GM15510 (cell line): ENCODE results near the gene KRTAP5-9.
"Not testable (repeated sequence)": the region's sequence is repeated elsewhere in the genome, so short reads cannot be mapped to it uniquely, and the experiment has no call there.

Source experiments
- POLR2A ChIP-seq: IDR thresholded peaks from 3 replicates; pipeline ENCODE4 v1.6.1; 2011; ENCODE audit warnings: borderline replicate concordance; ENCODE audit not compliant: insufficient read length; ENCODE audit errors: extremely low read depth

Gene KRTAP5-9

DNA sequence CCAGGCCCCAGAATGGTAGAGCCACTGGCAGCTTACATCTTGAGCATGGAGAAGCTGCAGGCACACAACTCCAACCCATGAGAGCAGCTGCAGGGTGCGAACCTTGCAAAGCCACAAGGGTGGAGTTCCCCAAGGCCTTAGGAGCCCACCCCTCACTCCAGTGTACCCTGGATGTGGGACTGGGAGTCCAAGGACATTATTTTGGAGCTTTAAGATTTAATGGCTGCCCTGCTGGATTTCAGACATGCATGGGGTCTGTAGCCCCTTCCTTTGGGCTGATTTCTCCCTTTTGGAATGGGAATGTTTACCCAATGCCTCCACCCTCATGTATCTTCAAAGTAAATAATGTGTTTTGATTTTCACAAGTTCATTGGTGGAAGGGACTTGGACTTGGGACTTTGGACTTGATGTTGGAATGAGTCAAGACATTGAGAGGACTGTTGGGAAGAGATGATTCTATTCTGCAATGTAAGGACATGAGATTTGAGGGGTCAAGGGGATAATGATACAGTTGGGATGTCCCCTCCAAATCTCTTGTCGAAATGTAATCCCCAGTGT, 22.2 kb upstream of the KRTAP5-9 start:
- TF ChIP-seq POLR2A = no peak

DNA sequence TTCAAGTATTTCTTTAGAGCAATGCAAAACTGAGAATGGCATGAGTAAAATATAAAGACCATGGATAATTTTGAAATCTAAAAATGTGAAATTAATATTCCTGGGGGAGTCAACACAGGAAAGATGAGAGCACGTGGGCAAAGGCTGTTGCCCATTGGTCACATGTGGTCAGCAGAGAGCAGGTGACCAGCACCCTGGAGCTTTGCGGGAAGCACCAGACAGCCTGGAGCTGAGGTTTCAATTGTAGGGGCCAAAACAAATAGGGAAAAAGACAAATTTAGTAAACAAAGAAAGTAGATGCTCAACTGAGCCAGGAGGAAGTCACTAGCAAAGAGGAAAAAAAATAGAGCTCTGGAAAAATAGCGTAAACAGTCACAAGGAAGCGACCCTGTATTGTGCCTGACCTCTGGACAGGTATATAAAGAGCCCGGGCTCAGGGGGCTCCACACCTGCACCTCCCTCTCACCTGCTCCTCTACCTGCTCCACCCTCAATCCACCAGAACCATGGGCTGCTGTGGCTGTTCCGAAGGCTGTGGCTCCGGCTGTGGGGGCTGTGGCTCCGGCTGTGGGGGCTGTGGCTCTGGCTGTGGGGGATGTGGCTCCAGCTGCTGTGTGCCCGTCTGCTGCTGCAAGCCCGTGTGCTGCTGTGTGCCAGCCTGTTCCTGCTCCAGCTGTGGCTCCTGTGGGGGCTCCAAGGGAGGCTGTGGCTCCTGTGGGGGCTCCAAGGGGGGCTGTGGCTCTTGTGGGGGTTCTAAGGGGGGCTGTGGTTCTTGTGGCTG, 21.2 kb upstream of the KRTAP5-9 start, which contains the start of gene KRTAP5-7:
TSS of gene KRTAP5-7 (plus strand) at position 472 of the 780 bp plus-strand sequence. CDS start at position 506, 34 bp downstream.
- TF ChIP-seq POLR2A = not testable (repeated sequence)

DNA sequence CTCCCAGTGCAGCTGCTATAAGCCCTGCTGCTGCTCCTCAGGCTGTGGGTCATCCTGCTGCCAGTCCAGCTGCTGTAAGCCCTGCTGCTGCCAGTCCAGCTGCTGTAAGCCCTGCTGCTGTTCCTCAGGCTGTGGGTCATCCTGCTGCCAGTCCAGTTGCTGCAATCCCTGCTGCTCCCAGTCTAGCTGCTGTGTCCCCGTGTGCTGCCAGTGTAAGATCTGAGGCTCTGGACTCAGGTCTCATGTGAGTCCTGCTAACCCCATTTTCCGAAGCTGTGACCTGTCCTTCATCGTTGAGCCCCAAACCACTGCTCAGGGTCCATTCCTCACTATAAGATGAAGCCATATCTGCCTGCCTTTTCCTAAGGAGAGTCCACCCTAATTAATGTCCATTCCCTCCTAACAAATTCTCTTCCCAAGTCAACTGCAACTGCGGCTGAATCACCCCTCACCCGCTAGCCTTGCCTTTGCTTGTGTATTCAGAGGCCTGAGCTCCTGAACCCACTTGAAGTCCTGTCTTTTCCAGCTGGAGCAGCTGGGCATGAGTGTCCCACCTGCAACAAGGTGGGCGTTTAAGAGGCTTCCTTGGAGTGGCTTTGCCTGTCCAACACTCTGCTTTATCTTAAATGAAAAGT, 20.5 kb upstream of the KRTAP5-9 start:
- TF ChIP-seq POLR2A = no peak

DNA sequence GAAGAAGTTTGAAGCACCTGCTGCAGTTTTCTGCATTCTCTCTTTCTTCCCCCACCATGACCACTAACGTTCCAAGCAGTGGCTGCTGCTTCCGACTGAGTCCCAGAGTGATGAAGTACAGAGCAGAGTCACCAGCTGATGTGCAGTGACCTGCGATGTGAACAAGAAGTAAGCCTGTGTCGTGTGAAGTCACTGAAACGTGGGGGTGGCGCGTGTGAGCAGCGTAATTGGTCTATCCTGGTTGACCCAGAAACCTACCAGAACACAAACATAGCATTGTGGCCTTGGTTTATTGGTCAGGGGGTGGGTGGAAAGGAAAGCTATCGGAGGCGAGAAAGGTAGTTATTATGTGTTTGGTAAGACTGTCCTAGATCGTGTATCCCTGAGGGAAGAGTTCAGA, 17.6 kb upstream of the KRTAP5-9 start:
- no peak for TF ChIP-seq POLR2A

DNA sequence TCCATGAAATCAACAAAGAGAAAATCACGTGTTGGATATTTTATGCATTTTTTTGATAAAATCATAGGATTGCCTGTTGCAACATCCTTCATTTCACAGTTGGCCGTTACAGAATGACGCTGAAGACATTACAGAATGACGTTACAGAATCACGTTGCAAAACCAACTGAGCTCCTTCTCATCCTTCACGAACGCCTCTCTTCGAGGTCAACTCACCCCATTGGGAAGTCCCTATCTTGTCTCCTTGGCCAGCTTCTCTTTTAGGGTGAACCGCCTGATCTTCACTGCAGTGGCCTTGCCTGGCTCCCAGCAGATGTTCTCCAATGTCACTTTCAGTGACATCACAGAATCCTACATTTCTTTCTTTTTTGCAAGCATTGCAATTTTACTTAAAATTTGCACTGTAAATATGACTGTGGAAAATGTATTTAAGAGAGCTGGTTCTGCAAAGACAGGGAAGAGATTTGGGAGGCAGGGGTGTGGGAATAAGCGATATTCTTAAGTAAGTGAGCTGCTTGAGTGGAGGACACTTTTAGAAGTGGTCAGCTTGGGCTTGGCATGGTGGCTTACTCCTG, 16.1 kb upstream of the KRTAP5-9 start:
- no peak for TF ChIP-seq POLR2A

DNA sequence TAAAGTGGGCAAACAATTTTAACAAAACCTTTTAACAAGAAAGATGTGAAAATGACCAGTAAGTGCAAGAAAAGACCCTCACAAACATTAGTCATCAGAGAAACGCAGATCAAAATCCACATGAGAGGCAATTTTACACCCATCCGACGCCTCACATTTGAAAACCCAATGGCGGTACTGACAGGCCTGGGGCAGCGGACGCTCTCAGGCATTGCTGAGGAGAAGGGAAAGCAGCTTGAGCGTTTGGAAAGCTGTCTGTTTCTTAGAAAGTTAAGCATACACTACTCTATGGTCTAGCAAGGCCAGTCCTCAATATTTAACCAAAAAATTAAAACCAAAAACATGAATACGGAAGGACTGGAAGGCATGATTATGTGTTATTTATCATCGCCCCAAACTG, 12.4 kb upstream of the KRTAP5-9 start:
- TF ChIP-seq POLR2A = no peak

DNA sequence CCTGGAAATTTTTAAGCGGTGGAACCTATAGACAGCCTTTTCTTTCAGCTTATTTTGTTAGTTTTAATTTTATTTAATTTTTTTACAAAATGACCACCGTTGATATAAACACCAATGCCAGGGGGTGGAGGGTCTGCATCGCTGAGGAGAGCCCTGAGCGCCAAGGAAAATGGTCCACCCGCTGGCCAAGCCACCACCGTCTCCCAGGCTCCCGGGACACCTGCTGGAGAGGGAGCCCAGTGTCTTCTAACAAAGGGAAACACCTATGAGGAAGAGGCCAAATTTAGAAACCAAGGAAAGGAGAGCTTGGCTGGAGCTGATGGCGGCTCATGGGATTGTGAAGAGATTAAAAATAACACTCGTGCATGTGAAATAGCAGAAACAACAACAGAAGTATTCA, 10.7 kb upstream of the KRTAP5-9 start:
- no peak for TF ChIP-seq POLR2A

DNA sequence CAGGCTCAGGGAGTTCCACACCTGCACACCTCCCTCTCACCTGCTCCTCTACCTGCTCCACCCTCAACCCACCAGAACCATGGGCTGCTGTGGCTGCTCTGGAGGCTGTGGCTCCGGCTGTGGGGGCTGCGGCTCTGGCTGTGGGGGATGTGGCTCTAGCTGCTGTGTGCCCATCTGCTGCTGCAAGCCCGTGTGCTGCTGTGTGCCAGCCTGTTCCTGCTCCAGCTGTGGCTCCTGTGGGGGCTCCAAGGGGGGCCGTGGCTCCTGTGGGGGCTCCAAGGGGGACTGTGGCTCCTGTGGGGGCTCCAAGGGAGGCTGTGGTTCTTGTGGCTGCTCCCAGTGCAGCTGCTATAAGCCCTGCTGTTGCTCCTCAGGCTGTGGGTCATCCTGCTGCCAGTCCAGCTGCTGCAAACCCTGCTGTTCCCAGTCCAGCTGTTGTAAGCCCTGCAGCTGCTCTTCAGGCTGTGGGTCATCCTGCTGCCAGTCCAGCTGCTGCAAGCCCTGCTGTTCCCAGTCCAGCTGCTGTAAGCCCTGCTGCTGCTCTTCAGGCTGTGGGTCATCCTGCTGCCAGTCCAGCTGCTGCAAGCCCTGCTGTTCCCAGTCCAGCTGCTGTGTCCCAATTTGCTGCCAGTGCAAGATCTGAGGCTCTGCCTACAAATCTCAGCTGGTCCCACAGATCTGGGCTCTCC, 10.1 kb upstream of the KRTAP5-9 start, which contains the start of gene KRTAP5-8:
TSS of gene KRTAP5-8 (plus strand) at position 49 of the 689 bp plus-strand sequence. CDS start at position 80, 31 bp downstream.
- not testable (repeated sequence) for TF ChIP-seq POLR2A

DNA sequence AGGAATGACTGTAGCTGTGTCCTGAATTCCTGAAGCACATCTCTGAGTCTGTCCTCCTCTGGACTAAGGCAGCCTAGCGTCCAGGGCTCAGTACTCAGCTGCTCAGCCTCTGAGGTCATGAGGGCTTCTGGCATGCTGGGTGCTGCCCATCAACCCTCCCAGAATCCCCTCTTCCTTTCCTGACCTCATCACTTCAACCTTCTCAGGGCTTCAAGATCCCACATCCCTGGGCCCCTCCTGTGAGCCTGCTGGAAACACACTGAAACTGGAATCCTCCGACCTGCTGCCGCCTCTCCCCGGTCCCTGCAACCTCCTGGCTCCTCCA, 9.6 kb upstream of the KRTAP5-9 start:
- no peak for TF ChIP-seq POLR2A

DNA sequence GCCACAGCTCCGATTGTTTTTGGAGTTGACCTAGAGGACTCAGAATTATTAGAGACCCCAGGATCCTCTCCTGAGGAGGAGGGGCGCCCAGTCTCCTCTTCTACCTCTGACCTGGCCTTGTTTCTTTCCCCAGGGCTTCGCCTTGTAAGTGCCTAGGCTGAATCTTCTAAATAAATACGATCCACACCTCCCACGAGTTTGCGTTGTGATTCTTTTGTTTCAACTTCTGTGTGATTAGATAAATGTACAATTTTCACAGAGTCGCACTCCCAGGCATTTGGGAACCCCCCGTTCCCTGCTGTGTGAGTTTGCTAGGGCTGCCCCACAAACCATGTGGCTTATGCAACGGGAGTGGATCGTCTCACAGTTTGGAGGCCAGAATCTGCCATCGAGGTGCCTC, 9.2 kb upstream of the KRTAP5-9 start:
- TF ChIP-seq POLR2A = no peak

DNA sequence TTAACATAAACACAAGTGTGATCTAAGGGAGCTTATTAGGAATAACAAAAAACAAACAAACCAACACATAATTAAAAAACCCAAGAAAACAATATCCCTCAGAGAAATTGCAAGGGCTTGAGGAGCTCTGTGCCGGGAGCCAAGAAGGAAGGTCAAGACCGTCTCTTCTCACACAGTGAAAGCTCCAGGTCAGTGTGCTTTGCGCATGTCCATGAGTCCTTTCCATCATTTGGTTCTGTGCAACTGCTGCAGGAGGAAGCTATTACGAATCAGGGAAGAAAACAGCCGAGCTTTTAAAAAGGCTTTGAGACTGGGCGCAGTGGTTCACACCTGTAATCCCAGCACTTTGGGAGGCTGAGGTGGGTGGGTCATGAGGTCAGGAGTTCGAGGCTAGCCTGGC, 5.8 kb upstream of the KRTAP5-9 start:
- no peak for TF ChIP-seq POLR2A

DNA sequence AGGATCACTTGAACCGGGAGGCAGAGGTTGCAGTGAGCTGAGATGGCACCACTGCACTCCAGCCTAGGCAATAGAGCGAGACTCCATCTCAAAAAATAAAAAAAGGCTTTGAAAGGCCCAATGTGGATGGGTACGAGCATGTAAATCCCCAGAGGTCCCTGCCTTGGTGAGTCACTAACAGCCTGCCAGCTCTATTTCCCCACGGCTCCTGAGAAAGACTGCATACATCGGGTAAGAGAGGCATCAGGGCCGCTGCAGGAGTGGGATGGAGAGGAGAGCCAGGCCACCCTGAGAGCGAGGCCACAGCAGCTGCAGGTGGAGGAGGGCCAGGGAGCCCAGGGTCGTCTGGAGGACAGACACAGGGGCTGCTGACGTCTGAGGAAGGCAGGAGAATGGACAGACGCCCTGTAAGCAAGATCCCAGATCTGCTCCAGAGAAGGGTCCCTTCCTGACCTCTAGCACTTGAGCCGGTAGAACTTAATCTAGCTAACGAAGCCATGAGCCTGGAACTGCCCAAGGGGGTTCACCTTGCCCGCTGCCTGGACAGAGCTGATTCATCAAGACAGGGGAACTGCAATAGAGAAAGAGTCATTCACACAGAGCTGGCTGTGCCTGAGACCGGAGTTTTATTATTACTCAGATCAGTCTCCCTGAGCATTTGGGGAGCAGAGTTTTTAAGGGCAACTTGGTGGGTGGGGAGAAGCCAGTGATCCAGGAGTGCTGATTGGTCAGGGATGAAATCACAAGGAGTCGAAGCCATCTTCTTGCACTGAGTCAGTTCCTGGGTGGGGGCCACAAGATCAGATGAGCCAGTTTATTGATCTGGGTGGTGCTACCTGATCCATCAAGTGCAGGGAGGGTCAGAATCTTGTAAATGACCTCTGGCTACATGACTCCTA, 5.1 kb upstream of the KRTAP5-9 start:
- no peak for TF ChIP-seq POLR2A

DNA sequence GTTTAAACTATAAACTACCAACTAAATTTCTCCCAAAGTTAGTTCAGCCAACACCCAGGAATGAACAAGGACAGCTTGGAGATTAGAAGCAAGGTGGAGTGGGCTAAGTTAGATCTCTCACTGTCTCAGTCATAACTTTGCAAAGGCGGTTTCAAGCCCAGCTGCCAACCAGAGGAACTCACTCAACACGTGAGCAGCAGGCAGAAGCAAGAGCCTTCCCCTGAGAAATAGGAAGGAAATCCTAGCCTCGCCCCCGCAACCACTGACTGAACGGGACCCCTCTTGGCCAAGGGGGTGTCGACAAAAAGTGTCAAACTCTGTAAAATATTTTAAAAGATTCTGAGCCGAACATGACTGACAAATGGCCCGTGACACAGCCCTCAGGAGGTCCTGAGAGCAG, 4.4 kb upstream of the KRTAP5-9 start:
- no peak for TF ChIP-seq POLR2A

DNA sequence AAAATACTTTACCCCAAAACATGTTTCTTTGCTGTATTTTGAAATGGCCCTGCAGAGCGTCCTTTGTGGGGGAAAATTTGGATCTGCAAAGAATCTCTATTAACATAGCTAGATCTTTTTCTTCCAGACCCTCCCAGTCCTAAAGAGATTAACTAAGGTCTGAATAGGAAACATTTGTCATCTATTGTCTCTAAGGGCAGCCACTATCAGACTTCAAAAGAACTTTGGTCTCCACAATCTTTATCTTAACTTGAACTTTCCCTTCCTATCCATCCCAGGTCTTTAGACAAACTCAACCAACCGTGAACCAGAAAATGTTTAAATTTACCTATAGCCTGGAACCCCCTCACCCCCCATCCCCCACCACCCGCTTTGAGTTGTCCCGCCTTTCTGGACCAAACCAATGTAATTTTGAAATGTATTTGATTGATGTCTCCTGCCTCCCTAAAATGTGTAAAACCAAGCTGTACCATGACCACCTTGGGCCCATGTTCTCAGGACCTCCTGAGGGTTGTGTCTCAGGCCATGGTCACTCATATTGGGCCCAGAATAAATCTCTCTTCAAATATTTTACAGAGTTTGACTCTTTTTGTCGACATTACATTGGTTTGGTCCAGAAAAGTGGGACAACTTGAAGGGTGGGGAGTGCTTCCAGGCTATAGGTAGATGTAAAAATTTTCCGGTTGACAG, 3.5 kb upstream of the KRTAP5-9 start:
- no peak for TF ChIP-seq POLR2A

DNA sequence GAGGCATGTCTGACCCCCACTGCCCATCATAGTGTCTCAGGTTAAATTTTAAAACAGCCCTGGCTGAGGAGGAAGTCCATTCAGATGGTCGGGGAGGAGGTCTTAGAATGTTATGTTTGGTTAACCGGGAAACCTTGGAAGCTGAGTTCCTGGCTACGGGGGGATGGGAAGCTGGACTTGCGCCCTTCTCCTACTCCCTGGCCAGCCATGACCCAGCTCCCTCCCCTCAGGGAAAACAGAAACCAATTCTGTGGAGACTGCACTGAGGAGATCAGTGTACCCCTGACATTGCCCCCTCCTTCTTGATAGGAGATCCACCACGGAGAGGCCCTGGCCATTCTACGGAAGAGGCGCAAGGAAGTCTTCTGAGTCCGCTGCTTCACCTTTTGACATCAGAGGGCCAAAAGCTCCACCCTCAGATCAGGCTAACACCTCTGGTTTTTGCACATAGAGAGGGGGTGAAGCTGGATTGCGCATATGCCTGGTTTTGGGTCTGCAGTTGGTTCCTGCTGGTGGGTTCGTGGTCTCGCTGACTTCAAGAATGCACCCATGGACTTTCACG, 2.7 kb upstream of the KRTAP5-9 start:
- no peak for TF ChIP-seq POLR2A
